Prostate gland (tissue), 2 donors: ENCODE results near the gene MEGF9.

Experiments
- POLR2A ChIP-seq: fragments of 450-650 bp; IDR thresholded peaks from one replicate; pipeline ENCODE4 v1.6.1; 2016; ENCODE audit warnings: antibody characterized with exemption, mild to moderate bottlenecking
- TF ChIP-seq, protein P1 (sequence below), 4 experiments: fragments of 200-600 bp in 2 of 4; fragments of 450-650 bp in 2 of 4; sonication (generic) in 2 of 4; IDR thresholded peaks; 1 replicate in 3 of 4; 2 replicates in 1 of 4; pipeline ENCODE4 v1.5.1; 2016 to 2019; ENCODE audit warnings: antibody characterized with exemption in 4 of 4, mild to moderate bottlenecking in 2 of 4, moderate library complexity in 2 of 4

DNA sequence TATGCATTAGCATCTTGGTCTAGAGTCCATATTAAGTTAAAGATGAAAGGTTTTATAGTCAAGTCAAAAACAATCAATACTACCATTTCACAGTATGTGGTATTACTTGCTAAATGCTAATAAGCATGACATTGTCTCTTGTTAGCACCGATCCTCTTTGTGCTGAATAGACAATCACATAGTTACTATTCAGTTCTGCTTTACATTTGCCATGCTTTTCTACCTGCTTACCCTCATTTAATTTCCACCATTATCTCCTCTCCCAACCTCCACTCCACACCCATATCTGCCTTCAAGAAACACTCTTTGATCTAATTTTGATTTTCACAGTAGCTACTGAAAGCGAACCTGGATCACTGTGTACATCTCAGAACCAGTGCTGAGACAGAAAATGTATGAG lies 16.8 kb downstream of the MEGF9 start:
- TF ChIP-seq, protein P1, sequence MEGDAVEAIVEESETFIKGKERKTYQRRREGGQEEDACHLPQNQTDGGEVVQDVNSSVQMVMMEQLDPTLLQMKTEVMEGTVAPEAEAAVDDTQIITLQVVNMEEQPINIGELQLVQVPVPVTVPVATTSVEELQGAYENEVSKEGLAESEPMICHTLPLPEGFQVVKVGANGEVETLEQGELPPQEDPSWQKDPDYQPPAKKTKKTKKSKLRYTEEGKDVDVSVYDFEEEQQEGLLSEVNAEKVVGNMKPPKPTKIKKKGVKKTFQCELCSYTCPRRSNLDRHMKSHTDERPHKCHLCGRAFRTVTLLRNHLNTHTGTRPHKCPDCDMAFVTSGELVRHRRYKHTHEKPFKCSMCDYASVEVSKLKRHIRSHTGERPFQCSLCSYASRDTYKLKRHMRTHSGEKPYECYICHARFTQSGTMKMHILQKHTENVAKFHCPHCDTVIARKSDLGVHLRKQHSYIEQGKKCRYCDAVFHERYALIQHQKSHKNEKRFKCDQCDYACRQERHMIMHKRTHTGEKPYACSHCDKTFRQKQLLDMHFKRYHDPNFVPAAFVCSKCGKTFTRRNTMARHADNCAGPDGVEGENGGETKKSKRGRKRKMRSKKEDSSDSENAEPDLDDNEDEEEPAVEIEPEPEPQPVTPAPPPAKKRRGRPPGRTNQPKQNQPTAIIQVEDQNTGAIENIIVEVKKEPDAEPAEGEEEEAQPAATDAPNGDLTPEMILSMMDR (IDR thresholded peaks at IDR 0.05), result no peak
- TF ChIP-seq POLR2A, result no peak
